HG02885 (cell line): ENCODE measurements around the gene DNAJC1.
"Not testable (repeated sequence)": the region's sequence is repeated elsewhere in the genome, so short reads cannot be mapped to it uniquely, and the experiment has no call there.

Experiments
- ATAC-seq: cut with Tn5 transposase; IDR thresholded peaks from one replicate; pipeline ENCODE4 v1.9.1; 2021; ENCODE audit warnings: mild to moderate bottlenecking; ENCODE audit not compliant: unreplicated experiment, poor library complexity

DNAJC1 gene

GRCh38 chr10:21837487-21837886 is 166.0 kb downstream of the DNAJC1 start:
- ATAC-seq: not testable (repeated sequence)

GRCh38 chr10:21834574-21834973 is 169.0 kb downstream of the DNAJC1 start:
- not testable (repeated sequence) for ATAC-seq

- ATAC-seq: no peak
These were observed 170.8 kb downstream of the DNAJC1 start for GRCh38 chr10:21832821-21833130.

GRCh38 chr10:21831986-21832820 is 171.3 kb downstream of the DNAJC1 start:
- no peak for ATAC-seq

- no peak for ATAC-seq
These were observed 173.5 kb downstream of the DNAJC1 start for GRCh38 chr10:21830037-21830436.

GRCh38 chr10:21827308-21827707 is 176.2 kb downstream of the DNAJC1 start:
- no peak for ATAC-seq

GRCh38 chr10:21826725-21827124 is 176.8 kb downstream of the DNAJC1 start:
- ATAC-seq: no peak

- ATAC-seq: no peak
These were observed 178.2 kb downstream of the DNAJC1 start for GRCh38 chr10:21825345-21825744.

- ATAC-seq: no peak
These were observed 179.1 kb downstream of the DNAJC1 start for GRCh38 chr10:21824409-21824808.

- no peak for ATAC-seq
These were observed 179.9 kb downstream of the DNAJC1 start for GRCh38 chr10:21823617-21824016.

- ATAC-seq: not testable (repeated sequence)
These were observed 181.3 kb downstream of the DNAJC1 start for GRCh38 chr10:21822273-21822672.

- ATAC-seq: no peak
These were observed 182.6 kb downstream of the DNAJC1 start for GRCh38 chr10:21820952-21821351.

- not testable (repeated sequence) for ATAC-seq
These were observed 185.1 kb downstream of the DNAJC1 start for GRCh38 chr10:21818416-21818815.

- no peak for ATAC-seq
These were observed 188.7 kb downstream of the DNAJC1 start for GRCh38 chr10:21814866-21815265.

GRCh38 chr10:21813946-21814345 is 189.6 kb downstream of the DNAJC1 start:
- no peak for ATAC-seq

GRCh38 chr10:21811245-21811585 is 192.3 kb downstream of the DNAJC1 start:
- ATAC-seq: no peak

- ATAC-seq: no peak
These were observed 192.8 kb downstream of the DNAJC1 start for GRCh38 chr10:21810582-21811244.

- no peak for ATAC-seq
These were observed 195.0 kb downstream of the DNAJC1 start for GRCh38 chr10:21808550-21808949.

GRCh38 chr10:21807180-21807579 is 196.3 kb downstream of the DNAJC1 start:
- no peak for ATAC-seq

GRCh38 chr10:21803374-21803773 is 200.2 kb downstream of the DNAJC1 start:
- no peak for ATAC-seq

- ATAC-seq: no peak
These were observed 201.9 kb downstream of the DNAJC1 start for GRCh38 chr10:21801609-21802008.
